ENCODE measurements around the gene GFY. TPM values are rescaled to one million over a fixed set of nuclear protein-coding genes. Genes with fewer than 3 reads are reported as not detected.

GFY gene
- total and polyA plus RNA-seq, 2 donors = 0.05 TPM; not detected in 1

DNA sequence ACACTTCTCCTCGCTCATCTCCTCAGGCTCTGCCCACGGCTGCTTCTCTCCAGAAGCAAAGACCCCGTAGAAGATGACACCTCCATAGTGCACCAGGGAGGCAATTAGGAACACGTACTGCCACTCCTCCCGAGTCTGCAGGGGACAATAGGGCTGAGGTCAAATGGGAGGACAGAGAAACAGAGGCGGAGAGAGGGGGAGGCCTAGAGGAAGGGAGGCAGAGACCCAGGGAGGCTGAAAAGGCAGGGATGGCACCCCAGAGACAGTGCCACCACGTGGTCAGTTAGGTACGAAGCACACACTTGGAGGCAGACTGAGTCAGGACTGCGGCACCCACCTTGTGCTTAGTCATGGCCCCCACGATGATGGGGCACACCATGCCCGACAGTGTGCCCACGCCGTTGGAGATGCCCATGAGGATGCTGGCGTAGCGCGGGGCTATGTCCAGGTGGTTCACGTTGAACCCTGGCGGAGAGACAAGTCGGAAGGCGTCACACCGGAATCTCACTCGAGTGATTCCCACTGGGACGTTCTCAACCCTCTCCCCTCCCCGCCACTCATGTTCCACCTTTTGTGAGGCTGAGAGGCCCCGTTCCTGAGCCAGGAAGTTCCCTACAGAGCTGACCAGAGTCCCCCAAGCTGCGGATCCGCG, 5.6 kb downstream of the GFY start:
- H3K36me3 ChIP-seq (ENCODE audit: control insufficient read depth in 2 of 2, insufficient read depth in 2 of 2, low read length in 1 of 2) = no peaks in the 10 kb centered on the region
- WGBS = 59% methylated on average over 28 of the region's 28 CpGs
- DNase-seq (ENCODE audit: low read depth in 6 of 9, low spot score in 9 of 9) = peak in 2 of 9 donors; percentile 37 to 39
- peaks cover 0 to 9% of the 10 kb centered on the region in 2 donors for H3K4me1 ChIP-seq (ENCODE audit: control insufficient read depth in 2 of 2, insufficient read depth in 2 of 2, low read length in 2 of 2)
- peaks cover 87 to 100% of the 10 kb centered on the region in 2 donors for H3K27me3 ChIP-seq (ENCODE audit: control insufficient read depth in 2 of 2, insufficient read depth in 1 of 2, low read length in 1 of 2)
- no peak overlapping the region for H3K4me3 ChIP-seq (ENCODE audit: low read length in 2 of 2)
- peaks cover 3 to 30% of the 10 kb centered on the region in 2 donors for H3K9me3 ChIP-seq (ENCODE audit: control insufficient read depth in 2 of 2, insufficient read depth in 1 of 2, low read length in 1 of 2)
- H3K27ac ChIP-seq (ENCODE audit: low read depth in 1 of 2, low read length in 1 of 2) = no peak overlapping the region

DNA sequence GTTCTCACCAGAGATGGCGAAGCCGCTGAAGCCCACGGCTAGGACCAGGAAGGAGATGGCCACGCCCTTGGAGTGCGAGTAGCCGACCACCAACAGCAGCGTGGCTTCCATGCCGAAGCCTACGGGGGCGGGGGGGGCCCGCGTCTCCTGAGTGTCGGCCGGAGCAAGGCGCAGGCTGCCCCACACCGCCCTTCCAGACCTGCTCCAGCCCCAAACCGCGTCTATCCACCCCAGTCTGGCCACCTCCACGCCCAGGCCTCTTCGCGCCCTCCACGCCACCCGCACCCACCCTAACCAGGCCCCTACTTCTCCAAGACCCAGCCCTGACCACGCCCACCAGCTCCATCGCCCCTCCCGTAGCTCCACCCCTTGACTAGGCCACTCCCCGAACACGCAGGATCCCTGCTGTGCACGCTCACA, 6.2 kb downstream of the GFY start:
- Histone ChIP-seq H3K4me3 (ENCODE audit: low read length in 2 of 2) (no peak overlapping the region), H3K27ac (ENCODE audit: low read depth in 1 of 2, low read length in 1 of 2) (no peak overlapping the region), H3K9me3 (ENCODE audit: control insufficient read depth in 2 of 2, insufficient read depth in 1 of 2, low read length in 1 of 2) (peaks cover 4 to 35% of the 10 kb centered on the region in 2 donors), H3K36me3 (ENCODE audit: control insufficient read depth in 2 of 2, insufficient read depth in 2 of 2, low read length in 1 of 2) (no peaks in the 10 kb centered on the region), H3K27me3 (ENCODE audit: control insufficient read depth in 2 of 2, insufficient read depth in 1 of 2, low read length in 1 of 2) (peaks cover 87 to 100% of the 10 kb centered on the region in 2 donors), H3K4me1 (ENCODE audit: control insufficient read depth in 2 of 2, insufficient read depth in 2 of 2, low read length in 2 of 2) (peaks cover 0 to 14% of the 10 kb centered on the region in 2 donors)
- DNase-seq (ENCODE audit: low read depth in 6 of 9, low spot score in 9 of 9) = no peak
- 42% methylated on average over 29 of the region's 29 CpGs for WGBS

DNA sequence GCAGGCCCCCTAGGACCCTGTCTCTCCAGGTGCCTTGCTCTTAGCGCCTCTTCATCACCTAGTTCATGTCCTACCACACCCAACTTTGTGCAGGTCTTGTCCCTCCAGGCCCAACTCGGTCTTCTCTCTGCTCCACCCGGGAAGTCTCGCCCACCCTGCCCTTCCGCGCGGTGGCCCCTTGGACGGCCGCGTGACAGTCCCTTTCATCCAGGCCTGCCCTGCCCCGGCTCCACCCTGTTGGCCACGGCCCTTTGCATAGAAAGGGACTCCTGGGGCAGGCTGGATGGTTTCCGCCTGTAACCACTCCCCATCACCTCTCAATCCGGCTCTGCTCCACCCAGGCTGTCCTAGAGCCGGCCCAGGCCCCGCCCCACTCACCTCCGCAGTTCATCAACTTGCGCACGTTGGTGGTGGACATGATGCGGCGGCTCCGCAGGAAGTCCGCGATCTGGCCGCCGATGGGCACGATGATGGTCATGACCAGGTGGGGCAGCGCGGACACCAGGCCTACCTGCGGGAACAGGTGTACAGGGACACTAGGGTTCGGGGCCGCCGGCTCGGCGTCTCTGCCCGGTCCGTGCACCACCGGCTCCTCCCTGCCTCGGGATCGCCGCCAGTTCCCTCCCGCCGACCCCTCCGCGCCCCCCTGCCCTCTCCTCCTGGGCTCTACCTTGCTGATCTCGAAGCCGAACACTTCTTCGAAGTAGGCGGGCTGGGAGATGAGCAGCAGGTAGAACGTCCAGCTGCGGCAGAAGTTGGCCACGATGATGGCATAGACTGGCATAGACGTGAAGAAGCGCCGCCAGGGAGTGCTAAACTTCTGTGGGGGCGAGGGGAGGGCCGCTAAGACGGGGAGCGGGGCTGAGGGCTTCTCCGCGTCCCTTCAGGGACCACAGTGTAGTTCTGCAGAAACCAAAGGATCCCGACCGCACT, 7.2 kb downstream of the GFY start:
- H3K4me1 ChIP-seq (ENCODE audit: control insufficient read depth in 2 of 2, insufficient read depth in 2 of 2, low read length in 2 of 2) = peaks cover 0 to 20% of the 10 kb centered on the region in 2 donors
- no peaks in the 10 kb centered on the region for H3K36me3 ChIP-seq (ENCODE audit: control insufficient read depth in 2 of 2, insufficient read depth in 2 of 2, low read length in 1 of 2)
- no peak overlapping the region for H3K27ac ChIP-seq (ENCODE audit: low read depth in 1 of 2, low read length in 1 of 2)
- no peak for DNase-seq (ENCODE audit: low read depth in 6 of 9, low spot score in 9 of 9)
- peaks cover 4 to 41% of the 10 kb centered on the region in 2 donors for H3K9me3 ChIP-seq (ENCODE audit: control insufficient read depth in 2 of 2, insufficient read depth in 1 of 2, low read length in 1 of 2)
- H3K27me3 ChIP-seq (ENCODE audit: control insufficient read depth in 2 of 2, insufficient read depth in 1 of 2, low read length in 1 of 2) = peaks cover 86 to 100% of the 10 kb centered on the region in 2 donors
- no peak overlapping the region for H3K4me3 ChIP-seq (ENCODE audit: low read length in 2 of 2)
- 15% methylated on average over 63 of the region's 63 CpGs for WGBS

DNA sequence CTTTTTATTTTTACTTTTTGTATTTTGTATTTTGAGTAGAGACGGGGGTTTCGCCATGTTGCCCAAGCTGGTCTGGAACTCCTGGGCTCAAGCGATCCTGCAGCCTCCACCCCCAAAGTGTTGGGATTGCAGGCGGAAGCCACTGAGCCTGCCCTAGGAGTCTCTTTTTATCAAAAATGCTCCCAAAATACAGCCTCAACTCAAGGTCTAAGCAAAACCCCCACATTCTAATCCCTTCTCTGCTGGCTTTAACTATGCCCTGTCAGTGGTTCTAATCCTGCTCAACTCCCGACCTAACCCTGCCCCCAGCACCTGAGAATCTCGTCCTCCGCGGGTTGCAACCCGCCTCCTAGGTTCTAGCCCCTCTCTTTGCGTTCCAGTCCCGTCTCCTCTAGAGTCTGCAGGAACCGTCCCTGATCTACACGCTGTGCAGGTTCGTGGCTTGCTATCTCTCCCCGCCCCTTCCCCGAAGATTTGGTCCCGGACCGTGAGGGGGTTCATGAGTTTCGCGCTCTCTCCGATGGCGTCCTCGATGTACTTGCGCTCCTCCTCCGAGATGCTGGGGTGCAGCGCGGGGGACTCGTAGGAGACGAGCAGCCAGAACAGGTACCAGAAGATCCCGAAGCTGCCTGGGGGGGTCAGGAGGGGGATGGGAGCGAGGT, 8.2 kb downstream of the GFY start:
- Histone ChIP-seq H3K9me3 (ENCODE audit: control insufficient read depth in 2 of 2, insufficient read depth in 1 of 2, low read length in 1 of 2) (peaks cover 4 to 34% of the 10 kb centered on the region in 2 donors), H3K4me3 (ENCODE audit: low read length in 2 of 2) (no peak overlapping the region), H3K36me3 (ENCODE audit: control insufficient read depth in 2 of 2, insufficient read depth in 2 of 2, low read length in 1 of 2) (no peaks in the 10 kb centered on the region), H3K27ac (ENCODE audit: low read depth in 1 of 2, low read length in 1 of 2) (no peak overlapping the region), H3K27me3 (ENCODE audit: control insufficient read depth in 2 of 2, insufficient read depth in 1 of 2, low read length in 1 of 2) (peaks cover 87 to 100% of the 10 kb centered on the region in 2 donors), H3K4me1 (ENCODE audit: control insufficient read depth in 2 of 2, insufficient read depth in 2 of 2, low read length in 2 of 2) (peaks cover 0 to 15% of the 10 kb centered on the region in 2 donors)
- no peak for DNase-seq (ENCODE audit: low read depth in 6 of 9, low spot score in 9 of 9)
- WGBS = 22% methylated on average over 31 of the region's 31 CpGs

DNA sequence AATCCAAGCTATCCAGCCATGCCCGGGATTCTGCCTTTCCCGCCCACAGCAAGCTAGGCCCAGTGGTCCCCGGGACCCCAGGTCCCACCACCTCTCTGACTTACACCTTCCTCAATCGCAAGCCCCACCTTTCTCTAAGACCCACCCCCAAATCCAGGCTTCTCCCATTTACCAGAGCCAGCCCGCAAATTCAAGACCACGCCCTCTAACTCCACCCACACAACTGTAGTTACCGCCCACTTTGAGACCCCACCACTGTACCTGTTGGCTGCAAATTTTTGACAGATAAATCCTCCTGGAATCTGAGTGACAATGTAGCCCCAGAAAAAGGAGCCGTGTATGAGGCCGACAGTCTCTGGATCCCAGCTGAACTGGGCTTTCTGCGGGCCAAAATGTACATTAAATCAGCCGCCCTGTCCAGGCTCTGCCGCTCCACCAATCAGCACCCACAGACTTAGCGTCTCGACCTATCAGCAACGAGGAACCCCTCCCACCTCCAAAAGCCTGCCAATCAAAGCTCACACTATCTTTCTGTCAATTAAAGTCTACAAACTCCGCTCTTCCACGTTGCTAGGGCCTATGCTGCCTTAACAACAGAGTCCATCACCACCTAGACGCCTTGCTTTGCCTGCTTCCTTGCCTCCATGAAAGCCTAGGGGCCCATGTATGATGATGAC, 9.9 kb downstream of the GFY start:
- Histone ChIP-seq H3K9me3 (ENCODE audit: control insufficient read depth in 2 of 2, insufficient read depth in 1 of 2, low read length in 1 of 2) (peaks cover 4 to 33% of the 10 kb centered on the region in 2 donors), H3K27ac (ENCODE audit: low read depth in 1 of 2, low read length in 1 of 2) (no peak overlapping the region), H3K36me3 (ENCODE audit: control insufficient read depth in 2 of 2, insufficient read depth in 2 of 2, low read length in 1 of 2) (no peaks in the 10 kb centered on the region), H3K4me3 (ENCODE audit: low read length in 2 of 2) (no peak overlapping the region), H3K27me3 (ENCODE audit: control insufficient read depth in 2 of 2, insufficient read depth in 1 of 2, low read length in 1 of 2) (peaks cover 90 to 100% of the 10 kb centered on the region in 2 donors), H3K4me1 (ENCODE audit: control insufficient read depth in 2 of 2, insufficient read depth in 2 of 2, low read length in 2 of 2) (peaks cover 0 to 13% of the 10 kb centered on the region in 2 donors)
- WGBS = 93% methylated on average over 18 of the region's 18 CpGs
- no peak for DNase-seq (ENCODE audit: low read depth in 6 of 9, low spot score in 9 of 9)

DNA sequence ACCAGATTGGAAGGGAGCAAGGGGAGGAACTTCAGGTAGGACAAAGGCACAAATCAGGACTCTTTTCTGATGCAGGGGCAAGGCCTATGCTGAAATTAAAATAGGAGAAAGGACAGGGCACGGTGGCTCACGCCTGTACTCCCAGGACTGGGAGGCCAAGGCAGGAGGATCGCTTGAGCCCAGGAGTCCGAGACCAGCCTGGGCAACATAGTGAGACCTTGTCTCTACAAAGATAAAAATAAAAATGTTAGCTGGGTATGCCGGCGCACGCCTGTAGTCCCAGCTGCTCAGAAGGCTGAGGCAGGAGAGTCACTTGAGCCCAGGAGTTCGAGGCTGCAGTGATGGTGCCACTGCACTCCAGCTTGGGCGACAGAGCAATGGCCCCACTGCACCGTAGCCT, 10.5 kb downstream of the GFY start:
- Histone ChIP-seq H3K27ac (ENCODE audit: low read depth in 1 of 2, low read length in 1 of 2) (no peak overlapping the region), H3K4me3 (ENCODE audit: low read length in 2 of 2) (no peak overlapping the region), H3K27me3 (ENCODE audit: control insufficient read depth in 2 of 2, insufficient read depth in 1 of 2, low read length in 1 of 2) (peaks cover 90 to 100% of the 10 kb centered on the region in 2 donors), H3K4me1 (ENCODE audit: control insufficient read depth in 2 of 2, insufficient read depth in 2 of 2, low read length in 2 of 2) (peaks cover 0 to 13% of the 10 kb centered on the region in 2 donors), H3K36me3 (ENCODE audit: control insufficient read depth in 2 of 2, insufficient read depth in 2 of 2, low read length in 1 of 2) (no peaks in the 10 kb centered on the region), H3K9me3 (ENCODE audit: control insufficient read depth in 2 of 2, insufficient read depth in 1 of 2, low read length in 1 of 2) (peaks cover 4 to 35% of the 10 kb centered on the region in 2 donors)
- no peak for DNase-seq (ENCODE audit: low read depth in 6 of 9, low spot score in 9 of 9)
- WGBS = 91% methylated on average over 10 of the region's 10 CpGs

DNA sequence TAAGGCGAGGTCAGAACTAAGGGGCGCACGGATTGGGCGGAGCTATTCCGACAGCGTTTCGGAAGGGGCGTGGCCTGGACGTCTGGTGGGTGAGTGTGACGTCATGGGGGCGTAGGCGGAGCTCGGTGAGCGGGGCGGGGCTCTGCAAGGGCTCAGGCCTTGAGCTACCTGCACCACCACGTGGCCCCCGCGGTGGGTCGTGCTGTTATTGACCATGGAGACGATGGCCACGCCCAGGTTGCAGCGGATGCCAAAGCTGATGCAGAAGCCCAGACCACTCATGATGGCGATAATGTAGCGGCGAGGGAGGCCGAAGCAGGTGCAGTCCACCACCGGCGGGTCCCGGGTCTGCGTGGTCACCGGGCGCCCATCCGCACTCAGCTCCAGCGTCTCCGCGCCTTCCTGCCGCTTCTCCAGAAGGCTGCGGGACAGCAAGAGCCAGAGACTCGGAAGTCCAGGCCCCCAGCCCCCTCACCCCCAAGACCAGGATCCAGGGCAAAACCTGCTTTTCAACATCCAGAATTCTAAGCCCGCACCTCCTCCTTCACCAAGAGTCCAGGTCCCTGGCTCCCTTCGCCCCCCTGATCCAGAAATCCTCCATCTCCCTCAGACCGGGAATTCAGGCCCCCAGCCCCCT, 11.3 kb downstream of the GFY start:
- Histone ChIP-seq H3K27me3 (ENCODE audit: control insufficient read depth in 2 of 2, insufficient read depth in 1 of 2, low read length in 1 of 2) (peaks cover 90 to 100% of the 10 kb centered on the region in 2 donors), H3K4me3 (ENCODE audit: low read length in 2 of 2) (no peak overlapping the region)
- peak in 3 of 9 donors; percentile 46 to 59 (median 50) for DNase-seq (ENCODE audit: low read depth in 6 of 9, low spot score in 9 of 9)

DNA sequence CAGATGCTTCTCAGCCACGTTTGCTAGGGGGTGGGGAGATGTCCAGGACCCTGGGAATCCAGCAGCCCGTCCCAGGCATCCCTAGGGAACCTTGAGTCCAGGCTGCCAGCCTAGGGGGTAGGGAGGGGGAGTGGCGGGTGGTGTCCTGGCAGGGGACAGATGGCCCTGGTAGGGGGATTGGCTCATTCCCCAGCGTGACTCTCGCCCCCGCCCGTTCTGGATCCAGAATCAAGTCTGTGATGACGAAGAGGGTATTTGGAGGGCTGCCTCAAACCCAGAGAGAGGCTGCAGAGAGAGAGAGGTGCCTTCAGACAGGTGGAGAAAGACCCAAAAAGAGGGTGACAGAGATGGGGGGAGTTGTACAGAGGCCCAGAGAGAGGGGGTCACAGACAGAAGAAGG, 12.0 kb downstream of the GFY start:
- WGBS = 29% methylated on average over 8 of the region's 8 CpGs
- Histone ChIP-seq H3K9me3 (ENCODE audit: control insufficient read depth in 2 of 2, insufficient read depth in 1 of 2, low read length in 1 of 2) (peaks cover 2 to 36% of the 10 kb centered on the region in 2 donors), H3K36me3 (ENCODE audit: control insufficient read depth in 2 of 2, insufficient read depth in 2 of 2, low read length in 1 of 2) (no peaks in the 10 kb centered on the region), H3K4me1 (ENCODE audit: control insufficient read depth in 2 of 2, insufficient read depth in 2 of 2, low read length in 2 of 2) (peaks cover 0 to 15% of the 10 kb centered on the region in 2 donors), H3K27me3 (ENCODE audit: control insufficient read depth in 2 of 2, insufficient read depth in 1 of 2, low read length in 1 of 2) (peaks cover 90 to 100% of the 10 kb centered on the region in 2 donors), H3K27ac (ENCODE audit: low read depth in 1 of 2, low read length in 1 of 2) (no peak overlapping the region), H3K4me3 (ENCODE audit: low read length in 2 of 2) (no peak overlapping the region)
- no peak for DNase-seq (ENCODE audit: low read depth in 6 of 9, low spot score in 9 of 9)

More for the DNA sequence above, 11.3 kb downstream of the GFY start:
- H3K4me1 ChIP-seq (ENCODE audit: control insufficient read depth in 2 of 2, insufficient read depth in 2 of 2, low read length in 2 of 2) = peaks cover 0 to 13% of the 10 kb centered on the region in 2 donors
- no peaks in the 10 kb centered on the region for H3K36me3 ChIP-seq (ENCODE audit: control insufficient read depth in 2 of 2, insufficient read depth in 2 of 2, low read length in 1 of 2)
- 15% methylated on average over 42 of the region's 42 CpGs for WGBS
- no peak overlapping the region for H3K27ac ChIP-seq (ENCODE audit: low read depth in 1 of 2, low read length in 1 of 2)
- peaks cover 2 to 40% of the 10 kb centered on the region in 2 donors for H3K9me3 ChIP-seq (ENCODE audit: control insufficient read depth in 2 of 2, insufficient read depth in 1 of 2, low read length in 1 of 2)

All from thymus (tissue), 11 donors.